Hematopoietic multipotent progenitor cell treated with erythropoietin and hydrocortisone succinate and interleukin-3 and kit ligand, for 6 days (in vitro differentiated cells): Measurements from ENCODE around the gene MOCS1.
"Not testable (repeated sequence)": the region's sequence is repeated elsewhere in the genome, so short reads cannot be mapped to it uniquely, and the experiment has no call there.

Experiments
- DNase-seq: peaks from one replicate; pipeline ENCODE4 v3.0.0-alpha.2; 2015

MOCS1 gene

GRCh38 chr6:39934131-39934757, at the start of gene MOCS1:
Gene MOCS1, minus strand, starts transcription at chr6:39934462. Its CDS starts 45 bp downstream, at chr6:39934417.
- peak; percentile 40 for DNase-seq

- DNase-seq: no peak
These were observed 49.8 kb upstream of the MOCS1 start for GRCh38 chr6:39984051-39984450.

- DNase-seq: no peak
These were observed 48.9 kb upstream of the MOCS1 start for GRCh38 chr6:39983193-39983592.

GRCh38 chr6:39982720-39983119, 48.5 kb upstream of the MOCS1 start:
- no peak for DNase-seq

- peak; percentile 80 for DNase-seq
These were observed 46.7 kb upstream of the MOCS1 start for GRCh38 chr6:39980839-39981580.

- no peak for DNase-seq
These were observed 45.4 kb upstream of the MOCS1 start for GRCh38 chr6:39979461-39980328.

- DNase-seq: no peak
These were observed 44.0 kb upstream of the MOCS1 start for GRCh38 chr6:39978240-39978639.

GRCh38 chr6:39973661-39974060, 39.4 kb upstream of the MOCS1 start:
- DNase-seq: no peak

- DNase-seq: not testable (repeated sequence)
These were observed 38.5 kb upstream of the MOCS1 start for GRCh38 chr6:39972717-39973116.

- DNase-seq: not testable (repeated sequence)
These were observed 36.9 kb upstream of the MOCS1 start for GRCh38 chr6:39971131-39971530.

GRCh38 chr6:39965751-39966150, 31.5 kb upstream of the MOCS1 start:
- no peak for DNase-seq

- no peak for DNase-seq
These were observed 30.3 kb upstream of the MOCS1 start for GRCh38 chr6:39964530-39964929.

- no peak for DNase-seq
These were observed 29.8 kb upstream of the MOCS1 start for GRCh38 chr6:39964094-39964493.

- no peak for DNase-seq
These were observed 28.6 kb upstream of the MOCS1 start for GRCh38 chr6:39962831-39963230.

GRCh38 chr6:39961178-39961577, 26.9 kb upstream of the MOCS1 start:
- DNase-seq: no peak

GRCh38 chr6:39958947-39959346, 24.7 kb upstream of the MOCS1 start:
- DNase-seq: no peak

- DNase-seq: no peak
These were observed 22.7 kb upstream of the MOCS1 start for GRCh38 chr6:39956936-39957335.

- no peak for DNase-seq
These were observed 18.9 kb upstream of the MOCS1 start for GRCh38 chr6:39953076-39953618.

GRCh38 chr6:39952167-39952566, 17.9 kb upstream of the MOCS1 start:
- DNase-seq: no peak

- no peak for DNase-seq
These were observed 17.5 kb upstream of the MOCS1 start for GRCh38 chr6:39951716-39952115.

- DNase-seq: no peak
These were observed 16.9 kb upstream of the MOCS1 start for GRCh38 chr6:39951191-39951590.

- DNase-seq: no peak
These were observed 16.0 kb upstream of the MOCS1 start for GRCh38 chr6:39950125-39950720.
